Glutamatergic neuron (in vitro differentiated cells): Measurements from ENCODE around the gene GMEB2. TPM values are rescaled to one million over a fixed set of nuclear protein-coding genes. Genes with fewer than 3 reads are reported as not detected.

Experiments used
- DNase-seq: peaks from one replicate; pipeline ENCODE4 v3.0.0; 2022
- H3K27ac Mint-ChIP-seq: one replicate; pipeline ENCODE4 v1.8.0; 2020; ENCODE audit warnings: mild to moderate bottlenecking, mixed read lengths, inconsistent platforms; ENCODE audit not compliant: unreplicated experiment
- H3K27me3 Mint-ChIP-seq: one replicate; pipeline ENCODE4 v1.8.0; 2020; ENCODE audit warnings: mild to moderate bottlenecking, moderate library complexity, mixed read lengths, inconsistent platforms; ENCODE audit not compliant: unreplicated experiment
- H3K36me3 Mint-ChIP-seq: one replicate; pipeline ENCODE4 v1.8.0; 2020; ENCODE audit warnings: mild to moderate bottlenecking, mixed read lengths, inconsistent platforms; ENCODE audit not compliant: unreplicated experiment
- H3K4me1 Mint-ChIP-seq: one replicate; pipeline ENCODE4 v1.8.0; 2020; ENCODE audit warnings: mild to moderate bottlenecking, low read depth, mixed read lengths, inconsistent platforms; ENCODE audit not compliant: unreplicated experiment
- H3K4me3 Mint-ChIP-seq: one replicate; pipeline ENCODE4 v1.8.0; 2020; ENCODE audit warnings: mild to moderate bottlenecking, mixed read lengths, inconsistent platforms; ENCODE audit not compliant: unreplicated experiment
- H3K9me3 Mint-ChIP-seq: one replicate; pipeline ENCODE4 v1.8.0; 2020; ENCODE audit warnings: mild to moderate bottlenecking, moderate library complexity, mixed read lengths, inconsistent platforms; ENCODE audit not compliant: unreplicated experiment
- total RNA-seq: library from RNA; stranded (reverse); fragmentation: NEBNext Ultra II Directional; extraction: Animal tissue kit (Norgen Biotek cat#: 25700); gene quantifications from one replicate; pipeline ENCODE4 v1.2.1, GENCODE V29; 2021; ENCODE audit not compliant: unreplicated experiment
- TF ChIP-seq, protein P1 (sequence below): fragments of 200-600 bp; sonication (generic); IDR thresholded peaks from one replicate; pipeline ENCODE4 v1.5.0; 2021; ENCODE audit not compliant: partially characterized antibody, unreplicated experiment

The GMEB2 gene
- total RNA-seq, 1 donor from 2014 or later = 12.8 TPM

DNA sequence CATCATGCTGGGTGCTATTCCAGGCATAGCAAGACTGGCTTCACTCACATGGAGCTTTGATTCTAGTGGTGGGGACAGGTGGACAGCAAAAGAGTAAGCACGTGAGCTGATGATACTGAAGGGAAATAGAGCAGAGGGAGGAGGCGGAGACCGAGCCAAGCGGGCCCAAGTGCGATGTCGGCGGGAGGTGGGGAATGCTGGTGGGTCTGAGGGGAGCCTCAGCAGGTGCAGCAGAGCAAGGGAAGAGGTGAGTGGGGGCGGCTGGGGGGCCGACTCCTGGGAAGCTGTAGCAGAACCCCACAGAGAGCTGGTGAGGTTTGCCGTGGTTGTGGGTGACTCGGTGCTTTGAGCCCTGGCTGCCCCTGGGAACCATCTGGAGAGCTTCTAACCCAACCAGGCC, 41.5 kb upstream of the GMEB2 start:
- TF ChIP-seq, protein P1, sequence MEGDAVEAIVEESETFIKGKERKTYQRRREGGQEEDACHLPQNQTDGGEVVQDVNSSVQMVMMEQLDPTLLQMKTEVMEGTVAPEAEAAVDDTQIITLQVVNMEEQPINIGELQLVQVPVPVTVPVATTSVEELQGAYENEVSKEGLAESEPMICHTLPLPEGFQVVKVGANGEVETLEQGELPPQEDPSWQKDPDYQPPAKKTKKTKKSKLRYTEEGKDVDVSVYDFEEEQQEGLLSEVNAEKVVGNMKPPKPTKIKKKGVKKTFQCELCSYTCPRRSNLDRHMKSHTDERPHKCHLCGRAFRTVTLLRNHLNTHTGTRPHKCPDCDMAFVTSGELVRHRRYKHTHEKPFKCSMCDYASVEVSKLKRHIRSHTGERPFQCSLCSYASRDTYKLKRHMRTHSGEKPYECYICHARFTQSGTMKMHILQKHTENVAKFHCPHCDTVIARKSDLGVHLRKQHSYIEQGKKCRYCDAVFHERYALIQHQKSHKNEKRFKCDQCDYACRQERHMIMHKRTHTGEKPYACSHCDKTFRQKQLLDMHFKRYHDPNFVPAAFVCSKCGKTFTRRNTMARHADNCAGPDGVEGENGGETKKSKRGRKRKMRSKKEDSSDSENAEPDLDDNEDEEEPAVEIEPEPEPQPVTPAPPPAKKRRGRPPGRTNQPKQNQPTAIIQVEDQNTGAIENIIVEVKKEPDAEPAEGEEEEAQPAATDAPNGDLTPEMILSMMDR = no peak
- Mint-ChIP-seq H3K4me3 (peak overlapping the region; percentile 18), H3K27ac (peak overlapping the region; percentile 6), H3K4me1 (peaks cover 2% of the 10 kb centered on the region), H3K36me3 (peaks cover 10% of the 10 kb centered on the region), H3K9me3 (peaks cover 3% of the 10 kb centered on the region), H3K27me3 (peaks cover 3% of the 10 kb centered on the region)
- no peak for DNase-seq

DNA sequence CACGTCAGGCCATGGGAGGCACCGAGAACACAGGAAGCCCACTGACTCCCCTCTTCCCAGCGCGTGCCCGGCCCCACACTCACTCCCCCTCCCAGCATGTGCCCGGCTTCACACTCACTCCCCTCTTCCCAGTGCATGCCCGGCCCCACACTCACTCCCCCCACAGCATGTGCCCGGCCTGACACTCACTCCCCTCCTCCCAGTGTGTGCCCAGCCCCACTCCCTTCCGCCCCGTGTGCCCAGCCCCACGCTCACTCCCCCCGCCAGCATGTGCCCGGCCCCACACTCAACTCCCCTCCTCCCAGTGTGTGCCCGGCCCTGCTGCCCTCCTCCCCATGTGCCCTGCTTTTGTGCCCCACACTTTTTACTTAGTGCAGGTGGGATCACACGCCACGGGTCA, 41.0 kb upstream of the GMEB2 start:
- H3K4me1 Mint-ChIP-seq = peaks cover 2% of the 10 kb centered on the region
- DNase-seq = no peak

DNA sequence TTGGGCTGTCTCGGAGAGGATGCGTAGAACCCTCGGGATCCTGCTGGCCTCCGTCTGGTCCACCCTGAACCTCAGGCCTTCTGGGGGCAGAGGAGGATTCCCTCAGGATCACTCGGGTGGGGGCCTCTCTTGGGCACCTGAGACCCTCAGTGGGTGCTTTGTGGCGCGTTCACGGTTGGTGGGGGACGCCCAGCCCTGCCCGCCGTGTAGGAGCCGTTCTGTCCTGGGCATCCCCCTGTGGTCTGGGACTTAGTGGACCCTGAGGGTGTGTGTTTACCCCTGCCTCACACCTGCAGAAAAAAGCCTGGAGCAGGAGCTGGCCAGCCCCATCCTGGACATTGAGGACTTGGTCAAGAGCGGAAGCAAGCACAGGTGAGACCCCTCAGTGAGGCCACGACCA, 38.8 kb upstream of the GMEB2 start:
- Mint-ChIP-seq H3K27me3 (peaks cover 3% of the 10 kb centered on the region), H3K4me3 (no peak overlapping the region), H3K9me3 (peaks cover 3% of the 10 kb centered on the region), H3K36me3 (peaks cover 10% of the 10 kb centered on the region), H3K27ac (no peak overlapping the region), H3K4me1 (peaks cover 2% of the 10 kb centered on the region)
- TF ChIP-seq, protein P1 = no peak
- no peak for DNase-seq

More for the DNA sequence above, 41.0 kb upstream of the GMEB2 start:
- Mint-ChIP-seq H3K36me3 (peaks cover 10% of the 10 kb centered on the region), H3K4me3 (no peak overlapping the region), H3K9me3 (peaks cover 3% of the 10 kb centered on the region), H3K27ac (peak overlapping the region; percentile 6), H3K27me3 (peaks cover 3% of the 10 kb centered on the region)
- TF ChIP-seq, protein P1 = no peak

DNA sequence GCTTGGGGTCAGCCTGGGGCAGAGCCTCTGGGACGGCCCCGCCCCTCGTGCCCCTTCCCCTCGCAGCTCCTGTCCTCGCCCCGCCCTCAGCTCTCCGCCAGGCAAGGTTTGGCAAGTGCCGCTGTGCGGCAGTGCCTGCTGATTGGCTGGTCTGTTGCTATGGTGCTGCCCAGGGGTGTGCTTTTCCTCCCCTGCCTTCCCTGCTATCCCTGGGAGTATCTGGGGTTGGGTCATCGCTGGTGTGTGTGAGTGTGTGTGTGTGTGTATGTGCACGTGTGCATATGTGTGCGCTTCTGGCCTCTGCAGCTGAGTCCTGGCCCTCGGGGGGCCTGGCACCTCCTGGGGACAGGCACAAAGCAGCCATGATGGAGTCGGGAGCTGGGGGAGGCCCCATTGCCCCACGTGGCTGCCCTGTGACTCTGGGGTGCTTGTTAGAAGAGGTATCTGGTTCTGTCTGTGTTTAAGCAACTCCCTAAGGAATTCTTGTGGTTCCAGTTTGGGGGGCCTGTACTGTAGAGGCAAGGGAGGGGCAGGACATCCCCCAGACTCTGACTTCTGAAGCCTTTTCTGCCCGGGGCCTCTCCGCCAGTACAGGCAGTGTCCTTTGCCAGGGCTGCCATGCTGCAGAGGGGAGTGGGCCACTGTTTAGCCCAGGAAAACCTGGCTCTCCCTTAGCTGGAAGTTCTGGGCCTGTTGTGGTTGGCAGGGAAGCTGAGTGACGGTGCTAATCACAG, 38.1 kb upstream of the GMEB2 start:
- Mint-ChIP-seq H3K27ac (peak overlapping the region; percentile 26), H3K36me3 (peaks cover 10% of the 10 kb centered on the region), H3K4me3 (no peak overlapping the region), H3K4me1 (peaks cover 4% of the 10 kb centered on the region), H3K27me3 (peaks cover 3% of the 10 kb centered on the region), H3K9me3 (peaks cover 3% of the 10 kb centered on the region)
- TF ChIP-seq, protein P1 = no peak
- no peak for DNase-seq

DNA sequence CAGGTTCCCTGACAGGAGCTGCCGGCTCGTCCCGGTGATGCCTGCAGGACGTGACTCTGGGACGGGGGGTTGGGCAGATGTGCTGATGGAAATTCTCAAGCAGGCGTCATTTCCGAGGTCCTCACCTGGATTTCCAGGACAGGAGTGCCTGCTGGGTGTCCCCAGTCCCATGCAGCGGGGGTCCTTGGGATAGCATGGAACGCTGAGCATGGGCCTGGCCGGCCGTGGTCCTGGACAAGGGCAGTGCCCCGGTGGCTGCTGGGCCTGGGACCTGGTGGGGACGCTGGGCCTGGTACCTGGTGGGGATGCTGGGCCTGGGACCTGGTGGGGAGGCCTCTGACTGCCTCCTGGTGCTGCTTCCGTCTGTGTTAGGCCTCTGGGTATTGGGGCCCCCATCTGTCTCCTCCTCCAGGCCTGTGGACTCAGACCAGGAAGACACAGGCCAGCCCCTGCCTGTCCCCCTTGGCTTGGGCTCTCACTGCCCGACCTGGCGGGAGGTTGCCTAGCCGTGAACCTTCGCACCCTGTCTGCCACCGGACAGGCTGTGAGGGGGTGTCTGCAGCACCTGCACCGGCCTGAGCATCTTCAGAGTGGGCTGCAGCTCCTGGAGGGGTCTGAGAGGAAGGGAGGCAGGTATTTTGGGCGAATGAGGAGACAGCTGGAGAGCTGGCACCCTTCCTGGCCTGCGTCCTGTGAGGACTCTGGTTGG, 37.4 kb upstream of the GMEB2 start:
- Mint-ChIP-seq H3K27me3 (peaks cover 3% of the 10 kb centered on the region), H3K4me1 (peaks cover 10% of the 10 kb centered on the region), H3K4me3 (no peak overlapping the region), H3K27ac (no peak overlapping the region), H3K9me3 (peaks cover 3% of the 10 kb centered on the region), H3K36me3 (peaks cover 8% of the 10 kb centered on the region)
- TF ChIP-seq, protein P1 = no peak
- no peak for DNase-seq
